ENCODE measurements around the gene RETREG3. TPM values are rescaled to one million over a fixed set of nuclear protein-coding genes. Genes with fewer than 3 reads are reported as not detected.

Gene RETREG3
- total and polyA plus RNA-seq, 2 of the 13 experiments (the other 11 are each of a cell fraction or from before 2014, with no cell fraction given) = 47.0 to 55.8 TPM

DNA sequence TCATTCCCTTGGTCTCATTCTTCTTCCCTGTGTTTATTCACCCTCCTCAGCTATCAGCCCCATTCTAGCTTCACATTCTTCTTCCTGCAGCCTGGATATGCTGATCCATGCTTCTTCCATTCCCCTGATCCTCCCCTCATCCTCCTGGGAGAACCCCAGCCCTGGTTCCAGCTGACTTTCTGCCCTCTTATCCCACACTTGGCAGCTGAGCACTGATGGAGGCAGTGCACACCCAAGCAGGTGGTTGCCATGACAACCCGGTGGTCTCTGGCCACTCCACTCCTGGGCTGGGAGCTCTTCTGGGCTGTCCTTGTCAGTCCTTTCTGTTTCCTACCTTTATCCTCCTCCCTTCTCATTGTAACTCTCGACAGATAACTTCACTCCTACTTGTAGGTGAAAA lies 33.2 kb upstream of the RETREG3 start:
- no peak for DNase-seq (ENCODE audit: low spot score)
- CTCF ChIA-PET (ENCODE audit: low intra/inter-chr PET ratio, low total read pairs) = no interaction called here
- no peaks in the 10 kb centered on the region for H3K9me3 ChIP-seq (ENCODE audit: low read length)
- peak; percentile 31; the same call in 1 of the 3 replicates for ATAC-seq
- BruUV-seq (replicated peaks) = no TSS peak
- POLR2A ChIA-PET = interaction anchor here (1.4 kb wide), 1 partner anchor 17 kb away, joined by 3 read pairs; the partner anchor contains the start of gene TUBG2
- H3K27me3 ChIP-seq (ENCODE audit: control insufficient read depth in 1 of 2, insufficient read depth in 2 of 2, low read length in 2 of 2) = peaks cover 0 to 13% of the 10 kb centered on the region in 2 experiments; a peak in 2 of 5 replicates
- no peak overlapping the region for H3K4me2 ChIP-seq (ENCODE audit: low read depth, low read length)
- no peaks in the 10 kb centered on the region for H3K79me2 ChIP-seq (ENCODE audit: insufficient read depth, low read length)
- in situ Hi-C loops (cut with HindIII; ENCODE audit: extremely low pct_ligation_motif_present, low pct_unique_long_range_greater_than_20kb) (no loop called here), intact Hi-C loops (cut with micrococcal nuclease; ENCODE audit: unreplicated experiment) (no loop called here)
- H3K4me1 ChIP-seq (ENCODE audit: insufficient read depth, low read length) = peaks cover 9% of the 10 kb centered on the region; the same call in 1 of the 2 replicates
- 2% methylated on average over 2 of the region's 2 CpGs for WGBS (ENCODE audit: low lambda C conversion rate)
- H4K20me1 ChIP-seq (ENCODE audit: insufficient read depth, low read length) = no peaks in the 10 kb centered on the region
- H2AFZ ChIP-seq (ENCODE audit: low read length) = no peak overlapping the region
- no peak overlapping the region for H3K27ac ChIP-seq (ENCODE audit: extremely low read length, insufficient read depth, low read length)
- TF ChIP-seq, protein P1, sequence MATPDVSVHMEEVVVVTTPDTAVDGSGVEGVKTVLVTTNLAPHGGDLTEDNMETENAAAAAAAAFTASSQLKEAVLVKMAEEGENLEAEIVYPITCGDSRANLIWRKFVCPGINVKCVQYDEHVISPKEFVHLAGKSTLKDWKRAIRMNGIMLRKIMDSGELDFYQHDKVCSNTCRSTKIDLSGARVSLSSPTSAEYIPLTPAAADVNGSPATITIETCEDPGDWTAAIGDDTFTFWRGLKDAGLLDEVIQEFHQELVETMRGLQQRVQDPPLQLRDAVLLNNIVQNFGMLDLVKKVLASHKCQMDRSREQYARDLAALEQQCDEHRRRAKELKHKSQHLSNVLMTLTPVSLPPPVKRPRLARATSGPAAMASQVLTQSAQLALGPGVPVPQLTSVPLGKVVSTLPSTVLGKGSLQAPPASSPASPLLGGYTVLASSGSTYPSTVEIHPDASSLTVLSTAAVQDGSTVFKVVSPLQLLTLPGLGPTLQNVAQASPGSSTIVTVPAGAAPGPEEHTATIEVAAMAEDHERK (CRISPR knock-in tag; IDR thresholded peaks at IDR 0.05; ENCODE audit: low read depth) = no peak
- TF ChIP-seq NAIF1 (CRISPR knock-in tag; IDR thresholded peaks at IDR 0.05; ENCODE audit: borderline replicate concordance) (no peak), RFX3 (CRISPR knock-in tag; IDR thresholded peaks at IDR 0.05) (peak; percentile 57; the same call in 1 of the 2 replicates), SRF (IDR thresholded peaks at IDR 0.05; ENCODE audit: low read depth, low read length) (no peak), ADNP (CRISPR knock-in tag; IDR thresholded peaks at IDR 0.05) (no peak), MAFK (conservative IDR thresholded peaks at IDR 0.05 in 1 of 2, IDR thresholded peaks at IDR 0.05 in 1 of 2; ENCODE audit: low read length in 2 of 2) (no peak), CREM (IDR thresholded peaks at IDR 0.05) (no peak), CREM (CRISPR knock-in tag; IDR thresholded peaks at IDR 0.05) (no peak), ZNF615 (CRISPR knock-in tag; IDR thresholded peaks at IDR 0.05; ENCODE audit: borderline replicate concordance) (no peak), ZNF772 (CRISPR knock-in tag; IDR thresholded peaks at IDR 0.05) (no peak), RNF2 (conservative IDR thresholded peaks at IDR 0.05; ENCODE audit: low read depth) (no peak), RBFOX2 (IDR thresholded peaks at IDR 0.05; ENCODE audit: low read depth, low read length) (no peak), RFX1 (IDR thresholded peaks at IDR 0.05) (peak; percentile 61)
- no peak for FAIRE-seq
- H3K36me3 ChIP-seq (replicated peaks in 1 of 2; ENCODE audit: control insufficient read depth in 1 of 2, insufficient read depth in 2 of 2, low read length in 2 of 2) = no peaks in the 10 kb centered on the region
- no peak overlapping the region for H3K4me3 ChIP-seq (replicated peaks in 1 of 3; ENCODE audit: insufficient read depth in 1 of 3, low read depth in 2 of 3, low read length in 3 of 3)
- no peak overlapping the region for H3K9ac ChIP-seq (ENCODE audit: insufficient read depth, low read depth, low read length)

Data from HepG2 (cell line).